Hepatocyte (in vitro differentiated cells): ENCODE results near the gene NPTX1.

Experiments
- EZH2 ChIP-seq: fragments of 200-600 bp; sonication (generic); IDR thresholded peaks from 2 replicates; pipeline ENCODE4 v1.6.1; 2016; ENCODE audit warnings: antibody characterized with exemption, mild to moderate bottlenecking, borderline replicate concordance
- EZH2phosphoT487 ChIP-seq: fragments of 200-600 bp; sonication (generic); IDR thresholded peaks from one replicate; pipeline ENCODE4 v1.6.1; 2018; ENCODE audit warnings: antibody characterized with exemption, mild to moderate bottlenecking, low read depth, moderate library complexity; ENCODE audit not compliant: unreplicated experiment, severe bottlenecking
- TF ChIP-seq, protein P1 (sequence below): fragments of 200-600 bp; sonication (generic); IDR thresholded peaks from 2 replicates; pipeline ENCODE4 v1.5.1; 2016; ENCODE audit warnings: antibody characterized with exemption, mild to moderate bottlenecking; ENCODE audit not compliant: poor library complexity

- TF ChIP-seq, protein P1, sequence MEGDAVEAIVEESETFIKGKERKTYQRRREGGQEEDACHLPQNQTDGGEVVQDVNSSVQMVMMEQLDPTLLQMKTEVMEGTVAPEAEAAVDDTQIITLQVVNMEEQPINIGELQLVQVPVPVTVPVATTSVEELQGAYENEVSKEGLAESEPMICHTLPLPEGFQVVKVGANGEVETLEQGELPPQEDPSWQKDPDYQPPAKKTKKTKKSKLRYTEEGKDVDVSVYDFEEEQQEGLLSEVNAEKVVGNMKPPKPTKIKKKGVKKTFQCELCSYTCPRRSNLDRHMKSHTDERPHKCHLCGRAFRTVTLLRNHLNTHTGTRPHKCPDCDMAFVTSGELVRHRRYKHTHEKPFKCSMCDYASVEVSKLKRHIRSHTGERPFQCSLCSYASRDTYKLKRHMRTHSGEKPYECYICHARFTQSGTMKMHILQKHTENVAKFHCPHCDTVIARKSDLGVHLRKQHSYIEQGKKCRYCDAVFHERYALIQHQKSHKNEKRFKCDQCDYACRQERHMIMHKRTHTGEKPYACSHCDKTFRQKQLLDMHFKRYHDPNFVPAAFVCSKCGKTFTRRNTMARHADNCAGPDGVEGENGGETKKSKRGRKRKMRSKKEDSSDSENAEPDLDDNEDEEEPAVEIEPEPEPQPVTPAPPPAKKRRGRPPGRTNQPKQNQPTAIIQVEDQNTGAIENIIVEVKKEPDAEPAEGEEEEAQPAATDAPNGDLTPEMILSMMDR, result no peak
- no peak for TF ChIP-seq EZH2phosphoT487
- TF ChIP-seq EZH2, result no peak
These were observed 21.1 kb downstream of the NPTX1 start for GRCh38 chr17:80455336-80455710.
